HG02970 (cell line): ENCODE results near the gene NF2.

Experiments used
- ATAC-seq: cut with Tn5 transposase; IDR thresholded peaks from one replicate; pipeline ENCODE4 v1.9.1; 2021; ENCODE audit warnings: mild to moderate bottlenecking, moderate library complexity, moderate number of reproducible peaks; ENCODE audit not compliant: unreplicated experiment, low FRiP score

NF2 gene

DNA sequence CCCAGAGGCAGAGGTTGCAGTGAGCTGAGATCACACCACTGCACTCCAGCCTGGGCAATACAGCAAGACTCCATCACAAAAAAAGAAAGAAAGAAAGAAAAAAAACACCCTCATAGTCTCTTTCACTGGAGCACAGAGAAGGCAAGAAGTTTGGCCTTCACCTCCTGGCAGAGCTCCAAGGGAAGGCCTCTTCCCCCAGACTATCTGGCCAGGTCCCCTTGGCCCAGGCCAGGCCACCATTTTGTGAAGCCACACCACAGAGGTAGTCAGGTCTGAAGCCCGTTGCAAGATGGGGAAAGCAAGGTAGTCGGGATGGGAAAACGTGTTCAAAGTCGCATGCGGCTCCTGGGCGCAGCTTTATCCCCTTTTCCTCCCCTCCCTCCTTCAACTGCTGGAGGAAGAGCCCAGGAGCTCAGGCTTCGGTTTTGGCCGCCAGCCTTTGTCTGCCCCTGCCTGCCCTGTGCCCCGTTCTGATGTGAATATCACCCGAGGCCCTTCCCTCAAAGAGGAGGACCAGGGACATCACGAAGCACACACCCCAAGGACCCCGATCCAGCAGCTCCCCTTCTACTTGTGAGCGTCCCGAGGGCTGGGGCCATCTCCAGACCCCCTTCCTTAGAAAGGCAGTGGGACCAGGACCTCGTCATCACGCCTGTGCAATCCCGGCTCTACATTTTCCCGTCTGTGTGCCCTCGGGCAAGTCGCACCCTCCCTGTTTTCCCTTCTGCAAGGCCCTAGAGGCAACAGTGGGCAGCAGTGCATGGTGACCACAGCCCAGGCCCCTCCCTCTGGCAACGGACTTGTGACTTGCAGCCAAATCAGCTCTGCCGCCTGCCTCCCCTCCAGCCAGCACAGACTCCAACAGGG is 134.1 kb downstream of the NF2 start:
- ATAC-seq: no peak

DNA sequence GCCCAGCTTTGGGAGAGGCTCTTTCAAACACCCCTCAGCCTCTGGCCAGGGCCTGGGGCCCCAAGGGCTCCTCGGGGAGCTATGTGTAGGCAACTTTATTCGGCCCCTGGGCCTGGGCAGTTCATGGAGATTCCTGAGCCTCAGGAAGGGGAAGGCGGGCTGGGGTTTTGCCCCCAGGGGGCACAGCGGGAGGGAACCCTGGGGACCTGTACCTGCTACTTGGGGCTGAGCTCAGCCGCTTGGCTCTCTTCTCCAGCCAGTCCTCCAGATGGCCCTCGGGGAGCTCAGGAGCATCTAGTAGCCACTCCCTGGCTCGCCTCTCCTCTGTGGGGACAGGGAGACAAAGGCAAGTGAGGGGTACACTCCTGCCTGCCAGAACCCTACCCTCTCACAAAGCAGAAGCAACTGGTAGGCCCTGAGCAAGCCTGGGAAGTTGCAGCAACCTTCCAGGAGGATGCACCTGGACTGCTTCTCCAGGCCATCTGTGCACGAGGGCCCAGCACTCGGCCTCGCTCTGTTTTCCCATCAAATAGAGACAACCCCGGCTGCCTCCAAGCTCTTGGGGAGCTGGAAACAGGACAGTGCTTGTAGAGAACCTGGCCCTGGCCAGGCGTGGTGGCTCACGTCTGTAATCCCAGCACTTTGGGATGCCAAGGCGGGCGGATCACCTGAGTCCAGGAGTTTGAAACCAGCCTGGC is 134.8 kb downstream of the NF2 start:
- ATAC-seq: no peak

DNA sequence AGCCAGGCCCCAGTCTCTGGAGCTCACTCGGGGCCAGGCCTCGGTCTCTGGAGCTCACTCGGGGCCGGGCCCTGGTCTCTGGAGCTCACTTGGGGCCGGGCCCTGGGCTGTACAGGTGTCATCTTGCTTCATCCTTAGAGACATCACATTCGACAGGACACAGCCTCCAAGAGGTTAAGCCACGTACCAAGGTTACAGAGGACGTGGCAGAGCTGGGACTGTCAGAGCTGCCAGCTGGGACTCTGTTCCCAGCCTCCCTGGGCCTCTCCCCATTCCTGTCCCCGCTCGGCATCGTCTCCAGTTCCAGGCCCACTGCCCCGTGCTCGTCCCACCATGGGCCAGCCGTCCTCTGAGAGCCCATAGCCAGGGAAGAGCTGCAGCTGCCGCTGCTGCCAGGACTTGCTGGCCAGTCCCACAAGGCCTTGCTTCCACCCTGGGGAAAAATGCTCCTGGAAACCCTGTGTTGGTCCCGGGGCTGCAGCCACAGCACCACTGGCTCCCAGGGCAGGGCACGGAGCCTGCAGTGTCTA is 136.0 kb downstream of the NF2 start:
- ATAC-seq: no peak

GRCh38 chr22:29740216-29740615 is 136.8 kb downstream of the NF2 start:
- no peak for ATAC-seq

DNA sequence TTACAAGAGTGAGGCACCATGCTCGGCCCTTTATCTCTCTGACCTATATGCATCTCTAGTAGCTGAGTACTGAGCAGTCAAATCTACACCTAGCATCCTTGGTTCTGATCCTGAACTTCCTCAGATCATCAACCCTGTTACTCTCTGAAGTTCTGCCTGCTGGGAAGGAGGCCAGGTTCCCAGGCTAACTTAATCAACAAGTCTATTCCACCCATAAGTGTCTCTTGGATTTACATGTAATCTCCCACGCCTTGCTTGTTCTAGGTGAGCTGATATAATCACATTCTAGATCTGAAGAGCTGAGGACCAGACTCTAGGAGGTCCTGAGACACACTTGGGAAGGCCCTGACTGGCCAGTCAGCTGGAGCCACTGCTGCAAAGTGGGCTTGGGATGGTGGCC is 138.5 kb downstream of the NF2 start:
- no peak for ATAC-seq

DNA sequence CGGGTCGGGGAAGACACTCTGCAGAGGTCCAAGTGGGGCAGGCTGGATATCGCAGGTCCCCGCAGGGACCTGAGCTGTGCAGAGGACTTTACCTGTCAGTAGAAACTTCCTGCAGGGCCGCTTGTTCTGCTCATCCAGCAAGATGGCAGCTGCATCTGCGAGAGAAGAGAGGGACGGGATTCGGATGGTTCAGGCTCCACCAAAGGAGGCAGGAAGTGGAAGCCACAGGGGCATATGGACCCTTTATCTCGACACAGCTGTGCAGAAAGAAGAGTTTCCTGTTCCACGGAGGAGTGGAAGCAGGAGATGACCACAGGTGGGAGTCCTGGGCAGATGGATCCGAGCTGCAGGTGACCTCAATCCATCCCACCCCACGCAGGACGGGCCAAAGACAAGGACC is 138.9 kb downstream of the NF2 start:
- no peak for ATAC-seq

- ATAC-seq: no peak
Observed at GRCh38 chr22:29744902-29745301, 141.5 kb downstream of the NF2 start.

DNA sequence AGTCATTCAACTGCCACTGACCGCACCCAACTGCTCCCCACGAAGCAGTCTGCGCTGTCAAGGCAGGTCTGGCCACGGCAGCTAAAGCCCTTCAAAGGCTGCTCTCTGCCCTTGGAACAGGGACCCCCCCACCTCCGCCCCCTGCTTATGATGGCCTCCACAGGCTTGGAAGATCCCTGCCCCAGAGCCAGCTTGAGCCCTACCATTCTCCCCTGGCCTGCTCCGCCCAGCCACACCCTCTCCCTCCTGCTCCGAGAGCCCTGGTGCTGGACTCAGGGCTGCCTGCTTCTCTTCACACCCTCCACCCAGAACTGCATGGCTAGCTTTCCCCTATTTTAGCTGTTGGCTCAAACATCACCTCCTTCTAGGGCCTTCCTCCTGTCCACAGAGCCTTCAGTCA is 144.4 kb downstream of the NF2 start:
- no peak for ATAC-seq
